ENCODE results near the gene FAM83F.

The FAM83F gene

GRCh38 chr22:39967996-39968972 lies 26.5 kb upstream of the FAM83F start:
- no peak for TF ChIP-seq Cebpa-rat (IDR thresholded peaks at IDR 0.05)
- no peak overlapping the region for H3K9ac ChIP-seq
- no peak overlapping the region for H3K4me3 ChIP-seq
- H4K20me1 ChIP-seq: no peaks in the 10 kb centered on the region
- H3K4me1 ChIP-seq: peaks cover 0 to 11% (median 5%) of the 10 kb centered on the region in 10 experiments; a peak in 14 of 20 replicates
- no peaks in the 10 kb centered on the region for H3K36me3 ChIP-seq
- no peak overlapping the region for H3K4me2 ChIP-seq
- peaks cover 0 to 27% (median 0%) of the 10 kb centered on the region in 11 experiments; a peak in 2 of 22 replicates for H3K27me3 ChIP-seq
- no peak overlapping the region for H3K27ac ChIP-seq
- peaks cover 0 to 5% (median 0%) of the 10 kb centered on the region in 11 experiments; a peak in 7 of 22 replicates for H3K9me3 ChIP-seq (replicated peaks in 1 of 11)

- no peak overlapping the region for H3K27ac ChIP-seq
- H4K20me1 ChIP-seq: no peaks in the 10 kb centered on the region; a peak in 1 of 22 replicates
- H3K4me2 ChIP-seq: no peak overlapping the region
- no peaks in the 10 kb centered on the region; a peak in 1 of 20 replicates for H3K4me1 ChIP-seq
- no peak for TF ChIP-seq Cebpa-rat (IDR thresholded peaks at IDR 0.05)
- peaks cover 0 to 16% (median 0%) of the 10 kb centered on the region in 11 experiments; a peak in 2 of 22 replicates for H3K27me3 ChIP-seq
- H3K4me3 ChIP-seq: no peak overlapping the region
- no peaks in the 10 kb centered on the region for H3K36me3 ChIP-seq
- no peaks in the 10 kb centered on the region for H3K9me3 ChIP-seq (replicated peaks in 1 of 11)
- H3K9ac ChIP-seq: no peak overlapping the region
Observed at GRCh38 chr22:39970742-39971141, 24.0 kb upstream of the FAM83F start.

GRCh38 chr22:39972641-39973040 lies 22.1 kb upstream of the FAM83F start:
- H3K27me3 ChIP-seq: peaks cover 0 to 8% (median 0%) of the 10 kb centered on the region in 11 experiments; a peak in 1 of 22 replicates
- no peak for TF ChIP-seq Cebpa-rat (IDR thresholded peaks at IDR 0.05)
- H3K4me3 ChIP-seq: no peak overlapping the region
- no peaks in the 10 kb centered on the region for H3K36me3 ChIP-seq
- no peaks in the 10 kb centered on the region for H3K9me3 ChIP-seq (replicated peaks in 1 of 11)
- no peaks in the 10 kb centered on the region; a peak in 1 of 22 replicates for H4K20me1 ChIP-seq
- H3K9ac ChIP-seq: no peak overlapping the region
- no peak overlapping the region for H3K4me2 ChIP-seq
- H3K4me1 ChIP-seq: no peaks in the 10 kb centered on the region
- no peak overlapping the region for H3K27ac ChIP-seq

DNA sequence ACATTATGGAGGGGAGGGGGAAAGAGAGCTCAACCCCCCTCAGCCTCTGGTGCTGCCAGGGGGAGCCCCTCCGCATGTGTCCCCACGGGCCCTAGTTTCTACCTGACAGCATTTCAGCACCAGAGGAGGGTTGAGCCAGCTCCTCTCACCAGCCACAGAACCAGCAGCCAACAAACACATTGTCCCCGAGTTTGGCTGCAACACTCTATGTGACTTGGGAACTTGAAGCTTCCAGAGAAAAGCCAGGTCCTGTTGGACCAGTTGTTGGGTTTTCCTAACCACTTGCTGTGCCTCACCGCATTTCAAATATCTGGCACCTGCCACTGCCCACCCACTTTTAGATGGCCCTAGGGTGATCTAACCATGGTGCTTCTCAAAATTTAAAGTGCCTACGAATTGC lies 21.1 kb upstream of the FAM83F start:
- Histone ChIP-seq H3K4me1 (no peaks in the 10 kb centered on the region), H3K4me2 (no peak overlapping the region), H3K4me3 (no peak overlapping the region), H3K27ac (no peak overlapping the region), H3K36me3 (no peaks in the 10 kb centered on the region), H4K20me1 (no peaks in the 10 kb centered on the region; a peak in 1 of 22 replicates), H3K9me3 (replicated peaks in 1 of 11) (no peaks in the 10 kb centered on the region), H3K27me3 (peaks cover 0 to 4% (median 0%) of the 10 kb centered on the region in 11 experiments; a peak in 1 of 22 replicates), H3K9ac (no peak overlapping the region)
- TF ChIP-seq Cebpa-rat (IDR thresholded peaks at IDR 0.05): no peak

- no peak for TF ChIP-seq Cebpa-rat (IDR thresholded peaks at IDR 0.05)
- Histone ChIP-seq H3K4me2 (no peak overlapping the region), H3K9me3 (replicated peaks in 1 of 11) (no peaks in the 10 kb centered on the region), H3K9ac (no peak overlapping the region), H3K4me3 (no peak overlapping the region), H4K20me1 (no peaks in the 10 kb centered on the region; a peak in 1 of 22 replicates), H3K36me3 (no peaks in the 10 kb centered on the region), H3K27me3 (peaks cover 0 to under 1% (median 0%) of the 10 kb centered on the region in 11 experiments; a peak in 1 of 22 replicates), H3K27ac (no peak overlapping the region), H3K4me1 (no peaks in the 10 kb centered on the region)
Observed at GRCh38 chr22:39974065-39974464, 20.7 kb upstream of the FAM83F start.

DNA sequence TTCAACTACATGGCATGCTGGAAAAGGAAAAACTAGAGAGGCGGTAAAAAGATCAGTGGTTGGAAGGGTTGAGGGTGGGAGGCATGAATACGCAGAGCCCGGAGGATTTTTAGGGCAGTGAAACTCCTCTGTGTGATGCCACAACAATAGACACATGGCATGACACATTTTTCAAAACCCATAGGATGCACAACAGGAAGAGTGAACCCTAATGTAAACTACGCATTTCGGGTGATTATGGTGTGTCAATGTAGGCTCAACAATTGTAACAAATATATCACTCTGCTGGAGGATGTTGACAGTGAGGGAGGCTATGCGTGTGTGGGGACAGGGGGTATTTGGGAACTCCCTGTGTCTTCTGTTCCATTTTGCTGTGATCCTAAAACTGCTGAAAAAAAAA lies 15.7 kb upstream of the FAM83F start:
- H3K9me3 ChIP-seq (replicated peaks in 1 of 11): no peaks in the 10 kb centered on the region
- H3K9ac ChIP-seq: no peak overlapping the region
- no peaks in the 10 kb centered on the region for H3K27me3 ChIP-seq
- peaks cover 0 to under 1% (median 0%) of the 10 kb centered on the region in 10 experiments; a peak in 3 of 20 replicates for H3K4me1 ChIP-seq
- no peak overlapping the region for H3K4me3 ChIP-seq
- H3K36me3 ChIP-seq: no peaks in the 10 kb centered on the region
- no peaks in the 10 kb centered on the region for H4K20me1 ChIP-seq
- no peak overlapping the region for H3K27ac ChIP-seq
- no peak overlapping the region for H3K4me2 ChIP-seq
- TF ChIP-seq Cebpa-rat (IDR thresholded peaks at IDR 0.05): no peak

DNA sequence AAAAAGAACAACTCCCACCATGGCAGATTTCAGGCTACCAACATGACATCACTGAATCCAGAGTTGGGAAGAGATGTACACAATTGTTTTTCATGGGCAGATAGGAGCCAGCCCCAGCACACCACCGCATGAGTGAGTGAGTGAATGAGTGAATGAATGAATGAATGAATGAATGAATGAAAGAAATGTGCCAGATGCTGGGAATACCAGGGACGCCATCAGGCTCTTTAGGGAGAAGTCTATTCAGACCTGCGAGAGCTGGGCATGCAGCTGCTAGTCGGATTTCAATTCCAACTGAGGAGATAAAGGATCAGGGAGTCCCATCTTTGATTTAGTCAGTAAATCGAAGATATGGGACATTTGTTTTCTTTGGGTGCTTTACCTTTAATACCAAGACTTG lies 15.3 kb upstream of the FAM83F start:
- TF ChIP-seq Cebpa-rat (IDR thresholded peaks at IDR 0.05): no peak
- no peaks in the 10 kb centered on the region for H4K20me1 ChIP-seq
- no peaks in the 10 kb centered on the region for H3K9me3 ChIP-seq (replicated peaks in 1 of 11)
- H3K4me2 ChIP-seq: no peak overlapping the region
- H3K27ac ChIP-seq: no peak overlapping the region
- no peaks in the 10 kb centered on the region for H3K27me3 ChIP-seq
- no peak overlapping the region for H3K9ac ChIP-seq
- no peaks in the 10 kb centered on the region for H3K36me3 ChIP-seq
- H3K4me1 ChIP-seq: peaks cover 0 to 5% (median 3%) of the 10 kb centered on the region in 10 experiments; a peak in 8 of 20 replicates
- H3K4me3 ChIP-seq: no peak overlapping the region

GRCh38 chr22:39980596-39980995 lies 14.2 kb upstream of the FAM83F start:
- Histone ChIP-seq H3K27me3 (no peaks in the 10 kb centered on the region), H3K27ac (no peak overlapping the region)

GRCh38 chr22:39983346-39983745 lies 11.4 kb upstream of the FAM83F start:
- Histone ChIP-seq H3K4me2 (no peak overlapping the region), H3K27me3 (no peaks in the 10 kb centered on the region), H3K4me1 (peaks cover 0 to 18% (median 13%) of the 10 kb centered on the region in 10 experiments; a peak in 14 of 20 replicates), H3K9ac (no peak overlapping the region), H3K4me3 (no peak overlapping the region), H3K9me3 (replicated peaks in 1 of 11) (no peaks in the 10 kb centered on the region), H3K36me3 (no peaks in the 10 kb centered on the region), H3K27ac (no peak overlapping the region), H4K20me1 (no peaks in the 10 kb centered on the region)
- no peak for TF ChIP-seq Cebpa-rat (IDR thresholded peaks at IDR 0.05)

More at GRCh38 chr22:39980596-39980995, 14.2 kb upstream of the FAM83F start:
- no peak for TF ChIP-seq Cebpa-rat (IDR thresholded peaks at IDR 0.05)
- Histone ChIP-seq H3K4me2 (no peak overlapping the region), H3K9me3 (replicated peaks in 1 of 11) (no peaks in the 10 kb centered on the region), H4K20me1 (no peaks in the 10 kb centered on the region), H3K9ac (no peak overlapping the region), H3K4me3 (no peak overlapping the region), H3K36me3 (no peaks in the 10 kb centered on the region), H3K4me1 (peaks cover 0 to 16% (median 13%) of the 10 kb centered on the region in 10 experiments; a peak in 14 of 20 replicates)
